ENCODE results near the gene EXD3. TPM values are rescaled to one million over a fixed set of nuclear protein-coding genes. Genes with fewer than 3 reads are reported as not detected.
A peak's percentile ranks its signal among the peaks of the same experiment; 100 is the strongest.

The EXD3 gene
- total RNA-seq, 1 donor from 2014 or later, result 10.8 TPM

DNA sequence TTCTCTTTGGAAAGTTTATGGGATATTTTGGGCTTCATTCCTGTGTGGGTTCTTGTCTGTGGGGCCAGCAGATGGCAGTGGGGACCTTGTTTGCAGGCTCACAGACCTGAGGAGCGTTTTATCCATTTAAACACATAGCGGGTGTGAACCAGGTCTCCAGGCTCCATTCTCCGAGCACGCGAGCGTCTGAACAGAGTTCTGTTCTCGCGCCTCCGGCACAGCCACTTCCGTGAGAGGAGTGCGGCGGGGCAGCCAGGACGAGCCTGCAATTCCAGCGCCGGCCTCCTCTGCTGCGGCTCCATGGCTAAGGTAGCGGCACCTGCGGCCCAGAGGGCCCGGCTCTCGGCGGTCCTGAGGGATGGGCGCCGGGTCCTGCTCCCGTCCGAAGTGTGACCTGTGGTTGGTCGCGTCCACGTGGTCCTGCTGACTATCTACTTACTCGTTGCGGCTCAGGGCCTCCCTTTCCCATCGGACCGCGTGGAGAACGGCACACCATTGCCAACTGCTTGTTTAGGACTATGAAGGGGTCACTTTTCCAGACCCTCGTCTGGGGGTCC, 128.2 kb downstream of the EXD3 start:
- FAIRE-seq (no peak), DNase-seq (ENCODE audit: low read depth) (no peak)
- TF ChIP-seq, protein P1, sequence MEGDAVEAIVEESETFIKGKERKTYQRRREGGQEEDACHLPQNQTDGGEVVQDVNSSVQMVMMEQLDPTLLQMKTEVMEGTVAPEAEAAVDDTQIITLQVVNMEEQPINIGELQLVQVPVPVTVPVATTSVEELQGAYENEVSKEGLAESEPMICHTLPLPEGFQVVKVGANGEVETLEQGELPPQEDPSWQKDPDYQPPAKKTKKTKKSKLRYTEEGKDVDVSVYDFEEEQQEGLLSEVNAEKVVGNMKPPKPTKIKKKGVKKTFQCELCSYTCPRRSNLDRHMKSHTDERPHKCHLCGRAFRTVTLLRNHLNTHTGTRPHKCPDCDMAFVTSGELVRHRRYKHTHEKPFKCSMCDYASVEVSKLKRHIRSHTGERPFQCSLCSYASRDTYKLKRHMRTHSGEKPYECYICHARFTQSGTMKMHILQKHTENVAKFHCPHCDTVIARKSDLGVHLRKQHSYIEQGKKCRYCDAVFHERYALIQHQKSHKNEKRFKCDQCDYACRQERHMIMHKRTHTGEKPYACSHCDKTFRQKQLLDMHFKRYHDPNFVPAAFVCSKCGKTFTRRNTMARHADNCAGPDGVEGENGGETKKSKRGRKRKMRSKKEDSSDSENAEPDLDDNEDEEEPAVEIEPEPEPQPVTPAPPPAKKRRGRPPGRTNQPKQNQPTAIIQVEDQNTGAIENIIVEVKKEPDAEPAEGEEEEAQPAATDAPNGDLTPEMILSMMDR (IDR thresholded peaks at IDR 0.05; ENCODE audit: insufficient read depth, low read length, severe bottlenecking), result peak; percentile 2
- H3K4me3 ChIP-seq (ENCODE audit: low read depth, low read length), result no peak overlapping the region
- no peaks in the 10 kb centered on the region for H3K36me3 ChIP-seq (ENCODE audit: control insufficient read depth, insufficient read depth, low read length)
- H3K27me3 ChIP-seq (ENCODE audit: control insufficient read depth, insufficient read depth, low read length), result no peaks in the 10 kb centered on the region

DNA sequence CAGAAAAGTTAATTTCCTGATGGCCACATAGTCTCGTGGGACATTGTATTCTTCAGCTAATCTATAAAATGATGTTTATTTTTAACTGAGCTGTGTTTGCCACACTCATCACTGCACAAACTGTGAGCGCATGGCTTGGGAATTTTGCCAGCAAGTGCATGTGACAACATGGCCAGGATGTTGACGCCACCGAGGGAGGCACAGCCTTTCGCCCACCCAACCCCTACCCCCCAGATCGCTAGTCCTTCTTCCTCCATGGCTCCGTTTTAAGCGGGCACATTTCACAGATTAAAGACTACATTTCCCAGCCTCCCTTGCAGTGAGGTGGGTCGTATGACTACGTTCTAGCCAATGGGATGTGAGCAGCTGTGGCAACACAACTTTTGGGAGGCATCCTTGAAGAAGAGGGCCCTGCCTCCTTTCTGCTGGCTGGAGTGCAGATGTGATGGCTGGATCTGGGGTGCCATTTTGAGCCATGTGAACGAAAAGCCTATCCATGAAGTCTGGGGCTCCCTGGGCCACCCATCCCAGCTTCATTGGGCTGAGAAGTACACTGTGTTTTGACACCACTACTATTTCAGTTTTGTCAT, 128.8 kb downstream of the EXD3 start:
- TF ChIP-seq, protein P1 (IDR thresholded peaks at IDR 0.05; ENCODE audit: insufficient read depth, low read length, severe bottlenecking), result no peak
- DNase-seq (ENCODE audit: low read depth) (peak; percentile 77), FAIRE-seq (no peak)
- peak overlapping the region; percentile 33 for H3K4me3 ChIP-seq (ENCODE audit: low read depth, low read length)
- H3K36me3 ChIP-seq (ENCODE audit: control insufficient read depth, insufficient read depth, low read length), result no peaks in the 10 kb centered on the region
- no peaks in the 10 kb centered on the region for H3K27me3 ChIP-seq (ENCODE audit: control insufficient read depth, insufficient read depth, low read length)

DNA sequence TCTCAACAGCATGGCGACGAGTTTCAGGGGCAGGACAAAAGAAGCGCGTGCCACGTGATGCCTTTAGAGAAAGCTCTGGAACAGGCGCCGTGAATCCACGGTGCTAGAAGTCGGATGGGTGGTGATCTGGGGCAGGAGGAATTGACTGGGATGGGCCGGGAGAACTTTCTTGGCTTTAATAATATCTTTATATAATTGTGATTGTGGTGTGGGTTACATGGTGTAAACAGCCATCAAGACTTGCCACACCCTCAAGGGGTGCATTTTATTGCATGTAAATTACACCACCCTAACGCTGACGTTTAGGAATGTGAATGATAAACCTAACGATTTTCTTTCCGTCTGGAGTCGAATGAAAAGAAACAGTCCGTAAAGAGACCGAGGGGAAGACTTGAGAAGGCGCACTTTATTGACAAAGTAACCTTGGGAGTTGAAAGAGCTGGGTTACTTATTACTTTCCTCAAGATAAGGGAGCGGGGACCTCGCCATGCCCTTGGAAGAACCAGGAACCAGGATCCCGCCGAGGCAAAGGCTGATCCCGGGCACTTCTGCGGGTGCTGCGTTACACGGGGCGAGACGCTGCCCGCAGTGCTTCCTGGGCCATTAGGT, 129.4 kb downstream of the EXD3 start:
- H3K36me3 ChIP-seq (ENCODE audit: control insufficient read depth, insufficient read depth, low read length), result no peaks in the 10 kb centered on the region
- no peaks in the 10 kb centered on the region for H3K27me3 ChIP-seq (ENCODE audit: control insufficient read depth, insufficient read depth, low read length)
- FAIRE-seq (no peak), DNase-seq (ENCODE audit: low read depth) (no peak)
- TF ChIP-seq, protein P1 (IDR thresholded peaks at IDR 0.05; ENCODE audit: insufficient read depth, low read length, severe bottlenecking), result no peak
- H3K4me3 ChIP-seq (ENCODE audit: low read depth, low read length), result peak overlapping the region; percentile 33

DNA sequence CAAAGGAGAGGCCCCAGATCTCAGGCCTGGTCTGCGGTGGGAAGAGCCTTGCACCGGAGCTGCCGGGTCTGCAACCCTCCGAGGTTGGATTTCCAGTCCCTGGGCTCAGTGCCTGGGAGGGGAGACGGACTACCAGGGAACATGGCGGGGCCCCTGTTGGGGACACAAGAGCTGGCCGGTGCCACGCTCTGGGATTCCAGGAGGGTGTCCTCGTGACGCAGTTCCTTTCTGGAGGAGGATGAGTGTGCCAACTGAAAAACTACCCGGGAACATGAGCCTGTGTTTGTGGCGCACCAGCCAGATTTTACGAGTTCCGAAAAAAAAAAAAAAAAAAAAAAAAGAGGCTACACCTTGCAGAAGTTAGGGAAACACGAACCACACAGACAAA, 129.9 kb downstream of the EXD3 start:
- Histone ChIP-seq H3K27me3 (ENCODE audit: control insufficient read depth, insufficient read depth, low read length) (no peaks in the 10 kb centered on the region), H3K36me3 (ENCODE audit: control insufficient read depth, insufficient read depth, low read length) (no peaks in the 10 kb centered on the region), H3K4me3 (ENCODE audit: low read depth, low read length) (no peak overlapping the region)
- FAIRE-seq (no peak), DNase-seq (ENCODE audit: low read depth) (no peak)
- TF ChIP-seq, protein P1 (IDR thresholded peaks at IDR 0.05; ENCODE audit: insufficient read depth, low read length, severe bottlenecking), result no peak

GRCh38 chr9:137286975-137287383, 136.0 kb downstream of the EXD3 start:
- TF ChIP-seq, protein P1 (IDR thresholded peaks at IDR 0.05; ENCODE audit: insufficient read depth, low read length, severe bottlenecking), result peak; percentile 88
- Histone ChIP-seq H3K27me3 (ENCODE audit: control insufficient read depth, insufficient read depth, low read length) (no peaks in the 10 kb centered on the region), H3K36me3 (ENCODE audit: control insufficient read depth, insufficient read depth, low read length) (peaks cover 3% of the 10 kb centered on the region), H3K4me3 (ENCODE audit: low read depth, low read length) (no peak overlapping the region)
- DNase-seq (ENCODE audit: low read depth), result peak; percentile 65
- FAIRE-seq, result no peak

All from bronchial epithelial cell (primary cell).